Activated CD8-positive, alpha-beta T cell treated with anti-CD3 and anti-CD28 coated beads for 36 hours (primary cell): ENCODE data around the gene NELFB. TPM values are rescaled to one million over a fixed set of nuclear protein-coding genes. Genes with fewer than 3 reads are reported as not detected.

Source experiments
- ATAC-seq: fragments of 200-7000 bp; cut with Tn5 transposase; one replicate; pipeline ENCODE4 v1.10.0; 2021; ENCODE audit warnings: mild to moderate bottlenecking, moderate library complexity
- CTCF ChIA-PET: fragments of 350-600 bp; sonication (Branson Sonifier 250); formaldehyde crosslinking; loops from one replicate; lab custom pipeline; 2021; ENCODE audit warnings: antibody characterized with exemption; lab: Charles Lee
- POLR2A ChIA-PET: fragments of 350-600 bp; sonication (Branson Sonifier 250); formaldehyde crosslinking; loops from one replicate; lab custom pipeline; 2021; ENCODE audit warnings: antibody characterized with exemption; lab: Charles Lee
- DNase-seq: peaks from one replicate; pipeline ENCODE4 v3.0.0-alpha.2; 2020
- H3K27ac Mint-ChIP-seq: one replicate; pipeline ENCODE4 v1.8.0; 2021; ENCODE audit warnings: mild to moderate bottlenecking, mixed read lengths
- H3K27me3 Mint-ChIP-seq: one replicate; pipeline ENCODE4 v1.8.0; 2021; ENCODE audit warnings: mixed read lengths
- H3K36me3 Mint-ChIP-seq: one replicate; pipeline ENCODE4 v1.8.0; 2021; ENCODE audit warnings: low read depth, mixed read lengths
- H3K4me1 Mint-ChIP-seq: one replicate; pipeline ENCODE4 v1.8.0; 2021; ENCODE audit warnings: low read depth, mixed read lengths
- H3K4me3 Mint-ChIP-seq: one replicate; pipeline ENCODE4 v1.8.0; 2021; ENCODE audit warnings: mild to moderate bottlenecking, moderate library complexity, mixed read lengths
- H3K9me3 Mint-ChIP-seq: one replicate; pipeline ENCODE4 v1.8.0; 2021; ENCODE audit warnings: mixed read lengths
- CTCF ChIP-seq: fragments of 200-600 bp; IDR thresholded peaks from one replicate; pipeline ENCODE4 v1.8.0; 2022; ENCODE audit warnings: antibody characterized with exemption, mild to moderate bottlenecking
- intact Hi-C: fragments of 100-400 bp; cut with micrococcal nuclease; formaldehyde crosslinking; loops from one replicate; pipeline ENCODE4 v1.10.0; 2022
- total RNA-seq, 2 experiments: library from RNA; stranded (reverse); gene quantifications; one replicate each; pipeline ENCODE4 v1.2.3, GENCODE V29; 2021

The NELFB gene
- total RNA-seq, 2 experiments from 2014 or later = 50.9 to 54.3 TPM

DNA sequence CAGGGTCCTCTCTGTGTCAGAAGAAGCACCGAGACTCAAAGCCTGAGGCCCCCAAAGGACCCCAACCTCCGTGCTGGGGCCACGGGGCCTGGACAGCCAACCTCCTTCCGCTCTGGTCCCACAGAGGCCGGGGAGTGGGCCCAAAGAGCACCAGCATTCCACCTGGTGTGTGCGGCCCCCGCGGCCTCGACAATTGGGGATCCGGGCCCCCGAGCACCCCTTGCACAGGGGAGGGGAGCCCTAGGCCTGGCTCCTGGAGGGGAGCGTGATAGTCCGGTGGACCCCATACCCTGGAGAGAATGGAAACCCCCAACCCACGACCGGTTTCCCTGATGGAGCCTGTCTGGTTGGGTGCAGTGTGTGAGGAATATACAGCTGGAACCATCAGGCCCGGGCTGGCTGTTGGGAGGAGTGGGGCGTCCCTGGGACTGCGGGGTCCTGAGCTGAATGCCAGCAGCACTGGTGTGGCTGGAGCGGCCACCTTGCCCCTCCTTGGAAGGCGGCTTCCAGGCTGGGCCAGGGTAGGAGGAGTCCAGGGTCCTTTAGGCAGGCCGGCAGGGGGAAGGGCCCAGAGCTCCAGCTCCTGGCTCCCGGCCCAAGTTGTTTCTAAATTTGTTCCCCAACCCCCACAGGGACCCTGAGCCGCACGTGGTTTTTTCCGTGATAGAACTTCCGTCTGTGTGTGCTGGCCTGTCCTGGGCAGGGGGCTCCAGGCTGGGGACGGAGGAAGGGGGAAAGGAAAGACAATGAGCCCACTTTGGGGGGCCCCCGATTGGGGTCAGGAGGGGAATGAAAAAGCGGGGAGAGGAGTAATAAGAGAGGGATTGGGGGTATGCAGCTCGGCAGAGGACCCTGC lies 21.6 kb downstream of the NELFB start:
- no peak for DNase-seq
- POLR2A ChIA-PET = interaction anchor here (0.6 to 1.6 kb wide), 8 partner anchors 10 to 282 kb away, joined by 3 to 7 read pairs (median 3); partner anchors contain the start of gene NRARP
- H3K4me1 Mint-ChIP-seq = peaks cover 11% of the 10 kb centered on the region
- ATAC-seq = peak; percentile 21
- intact Hi-C loops = no loop called here
- peaks cover 3% of the 10 kb centered on the region for H3K27me3 Mint-ChIP-seq
- peaks cover 7% of the 10 kb centered on the region for H3K36me3 Mint-ChIP-seq
- peak overlapping the region; percentile 72 for H3K4me3 Mint-ChIP-seq
- TF ChIP-seq CTCF = no peak
- H3K9me3 Mint-ChIP-seq = no peaks in the 10 kb centered on the region
- CTCF ChIA-PET = interaction anchor here (1.9 kb wide), 1 partner anchor 146 kb away, joined by 4 read pairs; the partner anchor contains the start of genes EXD3 and NOXA1
- H3K27ac Mint-ChIP-seq = peak overlapping the region; percentile 55

DNA sequence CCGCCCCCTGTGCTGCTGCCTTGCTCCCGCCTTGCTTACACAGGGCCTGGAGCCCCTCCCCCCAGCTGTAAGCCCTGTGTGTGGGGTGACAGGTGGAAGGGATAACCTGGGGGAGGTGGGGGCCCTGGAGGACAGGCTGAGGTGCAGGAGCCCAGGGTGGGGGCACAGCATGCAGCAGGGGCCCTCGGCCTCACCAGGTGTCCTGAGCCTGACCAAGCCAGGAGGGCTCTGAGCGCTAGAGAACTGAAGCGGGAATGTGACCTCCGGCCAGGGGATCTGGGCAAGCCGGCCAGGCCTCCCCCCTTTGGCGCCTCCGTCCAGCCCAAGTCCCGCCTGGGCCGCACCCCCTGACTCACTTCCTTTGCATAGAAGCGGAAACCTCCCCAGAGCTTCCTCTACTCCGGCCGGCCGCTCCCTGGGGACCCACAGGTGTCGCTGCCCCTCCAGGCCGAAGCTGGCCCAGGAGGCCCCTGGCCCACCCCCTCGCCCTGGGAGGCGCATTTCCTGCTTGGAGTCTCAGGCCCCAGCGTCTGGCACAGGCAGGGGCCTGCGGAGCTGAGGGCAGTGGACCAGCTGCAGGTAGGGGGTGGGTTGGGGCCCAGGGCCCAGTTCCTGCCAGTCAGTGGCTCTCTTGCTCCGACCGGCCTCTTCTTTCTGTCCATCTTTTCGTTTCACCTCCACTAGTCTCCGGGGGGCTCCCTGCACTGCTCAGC lies 22.4 kb downstream of the NELFB start, which contains the start of gene TOR4A:
TSS of gene TOR4A (plus strand) at position 398 of the 713 bp plus-strand sequence. CDS start 964 bp downstream, outside the sequence.
- Mint-ChIP-seq H3K4me3 (peak within 1 kb of the TSS; percentile 72), H3K27ac (peak within 1 kb of the TSS; percentile 55), H3K36me3 (peaks cover 7% of the 10 kb centered on the region), H3K9me3 (no peaks in the 10 kb centered on the region), H3K4me1 (peaks cover 11% of the 10 kb centered on the region), H3K27me3 (peaks cover 8% of the 10 kb centered on the region)
- DNase-seq (peak; percentile 72), ATAC-seq (peak; percentile 77)
- no peak for TF ChIP-seq CTCF
- ChIA-PET POLR2A (interaction anchor here (0.8 to 1.6 kb wide), 5 partner anchors 9 to 35 kb away, joined by 3 to 7 read pairs (median 3); partner anchors contain the start of gene NRARP), CTCF (interaction anchor here (1.9 kb wide), 1 partner anchor 146 kb away, joined by 4 read pairs; the partner anchor contains the start of genes EXD3 and NOXA1)
- intact Hi-C loops = no loop called here

DNA sequence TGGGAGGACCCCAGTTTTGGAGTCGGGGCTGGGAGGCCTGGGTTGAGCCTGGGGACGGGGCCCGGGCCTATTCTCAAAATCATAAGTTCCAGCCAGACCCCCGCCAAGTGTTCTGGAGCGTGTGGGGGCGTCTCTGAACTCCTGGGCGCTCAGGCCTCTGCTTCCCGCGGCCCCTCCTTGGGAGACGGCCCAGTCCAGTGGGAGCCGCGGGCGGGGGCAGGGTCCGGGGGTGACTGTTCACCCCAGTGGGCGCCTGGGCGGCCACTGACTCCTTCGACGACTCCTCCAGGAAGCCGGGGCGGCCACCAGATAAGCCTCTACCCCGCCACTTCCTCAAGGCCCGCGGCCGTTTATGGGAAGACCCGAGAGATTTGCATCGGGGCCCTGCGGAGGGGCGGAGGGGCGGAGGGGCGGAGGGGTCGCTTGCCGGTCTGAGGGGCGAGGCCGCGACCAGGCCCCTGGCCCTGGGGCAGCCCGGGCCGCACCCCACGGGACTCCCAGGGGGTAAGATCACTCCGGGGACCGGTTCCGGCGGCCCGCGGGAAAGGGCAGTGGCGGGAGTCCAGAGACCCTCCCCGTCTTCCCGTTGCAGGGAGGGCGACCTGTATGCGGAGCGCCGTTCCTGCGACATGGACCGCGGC lies 23.1 kb downstream of the NELFB start:
- ATAC-seq (peak; percentile 5), DNase-seq (no peak)
- intact Hi-C loops = no loop called here
- Mint-ChIP-seq H3K4me1 (peaks cover 11% of the 10 kb centered on the region), H3K27me3 (peaks cover 9% of the 10 kb centered on the region), H3K4me3 (peak overlapping the region; percentile 72), H3K27ac (no peak overlapping the region), H3K9me3 (no peaks in the 10 kb centered on the region), H3K36me3 (peaks cover 7% of the 10 kb centered on the region)
- ChIA-PET CTCF (interaction anchor here (1.9 kb wide), 1 partner anchor 145 kb away, joined by 4 read pairs; the partner anchor contains the start of genes EXD3 and NOXA1), POLR2A (interaction anchor here (1.0 to 1.6 kb wide), 3 partner anchors 12 to 36 kb away, joined by 3 to 7 read pairs (median 5); partner anchors contain the start of gene NRARP)
- no peak for TF ChIP-seq CTCF

DNA sequence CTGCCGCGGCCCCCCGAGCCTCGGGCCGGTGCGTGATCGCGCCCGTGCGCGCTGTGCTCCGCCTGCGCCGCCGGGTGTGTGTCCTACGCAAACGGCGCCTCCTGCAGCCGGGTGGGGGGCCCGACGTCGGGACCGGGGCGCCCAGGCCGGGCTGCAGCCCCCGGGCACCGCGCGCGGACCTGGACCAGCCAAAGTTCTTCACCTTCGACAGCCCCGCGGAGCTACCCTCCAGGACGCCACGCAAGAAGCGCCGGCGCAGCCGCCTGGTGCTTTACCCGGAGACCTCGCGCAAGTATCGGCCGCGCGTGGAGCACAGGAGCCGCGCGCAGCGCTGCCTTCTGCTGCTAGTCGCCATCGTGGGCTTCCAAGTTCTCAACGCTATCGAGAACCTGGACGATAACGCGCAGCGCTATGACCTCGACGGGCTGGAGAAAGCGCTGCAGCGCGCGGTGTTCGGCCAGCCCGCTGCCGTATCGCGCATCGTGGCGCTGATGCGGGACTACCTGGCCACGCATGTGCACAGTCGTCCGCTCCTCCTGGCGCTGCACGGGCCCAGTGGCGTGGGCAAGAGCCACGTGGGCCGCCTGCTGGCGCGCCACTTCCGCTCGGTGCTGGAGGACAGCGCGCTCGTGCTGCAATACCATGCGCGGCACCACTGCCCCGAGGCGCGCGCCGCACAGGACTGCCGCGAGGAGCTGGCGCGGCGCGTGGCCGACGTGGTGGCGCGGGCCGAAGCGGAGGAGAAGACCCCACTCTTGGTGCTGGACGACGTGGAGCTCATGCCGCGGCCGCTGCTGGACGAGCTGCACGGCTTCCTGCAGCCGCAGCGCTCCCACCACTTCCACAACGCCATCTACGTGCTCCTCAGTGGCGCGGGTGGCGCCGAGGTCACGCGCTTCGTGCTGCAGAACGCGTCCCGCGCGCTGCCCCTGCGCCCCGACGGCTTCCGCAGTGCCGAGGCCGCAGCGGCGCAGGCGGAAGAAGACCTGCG lies 23.9 kb downstream of the NELFB start:
- DNase-seq = no peak
- Mint-ChIP-seq H3K4me3 (no peak overlapping the region), H3K4me1 (peaks cover 11% of the 10 kb centered on the region), H3K27ac (no peak overlapping the region), H3K36me3 (peaks cover 3% of the 10 kb centered on the region), H3K27me3 (peaks cover 9% of the 10 kb centered on the region), H3K9me3 (no peaks in the 10 kb centered on the region)
- intact Hi-C loops = no loop called here
- ChIA-PET POLR2A (interaction anchor here (1.2 to 1.3 kb wide), 2 partner anchors 23 to 39 kb away, joined by 3 to 4 read pairs; partner anchors contain the start of gene NELFB), CTCF (no interaction called here)
- TF ChIP-seq CTCF = no peak
- ATAC-seq = no peak
